RWPE2 (cell line): ENCODE data around the gene ISG20L2.
A peak's percentile ranks its signal among the peaks of the same experiment; 100 is the strongest.

Experiments used
- ATAC-seq: fragments of 200-7000 bp; cut with Tn5 transposase; 3 replicates; pipeline ENCODE4 v1.9.1; 2021; ENCODE audit warnings: low read depth
- DNase-seq: peaks from one replicate; pipeline ENCODE4 v3.0.0-alpha.2; 2020; ENCODE audit warnings: low spot score
- H3K27ac ChIP-seq: fragments of 450-650 bp; 2 replicates; pipeline ENCODE4 v1.5.1; 2017; ENCODE audit warnings: mild to moderate bottlenecking; ENCODE audit not compliant: poor library complexity, severe bottlenecking
- H3K27me3 ChIP-seq: fragments of 250-450 bp; sonication (Bioruptor Pico); 2 replicates; pipeline ENCODE4 v1.5.1; 2021; ENCODE audit warnings: mild to moderate bottlenecking, moderate library complexity; ENCODE audit not compliant: insufficient read depth, poor library complexity, severe bottlenecking
- H3K36me3 ChIP-seq: fragments of 250-450 bp; sonication (Bioruptor Pico); 2 replicates; pipeline ENCODE4 v1.5.1; 2020; ENCODE audit warnings: low read depth, mild to moderate bottlenecking, moderate library complexity
- H3K4me1 ChIP-seq: fragments of 250-450 bp; sonication (Bioruptor Pico); 2 replicates; pipeline ENCODE4 v1.5.1; 2021; ENCODE audit warnings: mild to moderate bottlenecking, moderate library complexity; ENCODE audit not compliant: insufficient read depth, poor library complexity, severe bottlenecking
- H3K4me3 ChIP-seq: fragments of 250-450 bp; sonication (Bioruptor Pico); 2 replicates; pipeline ENCODE4 v1.5.1; 2021; ENCODE audit warnings: mild to moderate bottlenecking, moderate library complexity; ENCODE audit not compliant: severe bottlenecking
- H3K9me3 ChIP-seq: fragments of 250-450 bp; sonication (Bioruptor Pico); 2 replicates; pipeline ENCODE4 v1.5.1; 2021; ENCODE audit warnings: mild to moderate bottlenecking, moderate library complexity; ENCODE audit not compliant: severe bottlenecking
- TF ChIP-seq, protein P1 (sequence below): fragments of 450-650 bp; IDR thresholded peaks from one replicate; pipeline ENCODE4 v1.5.1; 2017; ENCODE audit warnings: mild to moderate bottlenecking, moderate library complexity; ENCODE audit not compliant: poor library complexity, severe bottlenecking

Gene ISG20L2

DNA sequence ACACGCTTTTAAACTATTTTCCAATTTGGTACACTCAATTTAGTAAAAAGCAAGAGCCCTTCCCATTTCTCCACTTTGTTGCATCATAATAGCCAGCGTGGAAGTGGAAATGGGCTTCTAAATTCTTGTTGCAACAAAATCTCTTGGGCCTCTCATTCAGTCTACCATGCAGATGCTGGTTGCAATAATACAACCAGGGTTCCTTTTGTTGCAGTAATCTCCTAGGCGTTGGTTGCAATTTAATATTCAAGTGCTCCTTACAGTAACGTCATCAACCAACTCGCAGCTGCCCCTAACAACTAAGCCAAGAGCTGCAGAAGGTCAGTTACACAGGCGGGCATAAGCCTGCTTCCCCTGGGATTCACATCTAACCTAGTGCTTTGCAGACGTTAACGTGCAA, 25.7 kb upstream of the ISG20L2 start:
- DNase-seq = no peak
- peaks cover 9% of the 10 kb centered on the region for H3K36me3 ChIP-seq
- H3K4me1 ChIP-seq = peaks cover 11% of the 10 kb centered on the region
- H3K9me3 ChIP-seq = no peaks in the 10 kb centered on the region
- TF ChIP-seq, protein P1, sequence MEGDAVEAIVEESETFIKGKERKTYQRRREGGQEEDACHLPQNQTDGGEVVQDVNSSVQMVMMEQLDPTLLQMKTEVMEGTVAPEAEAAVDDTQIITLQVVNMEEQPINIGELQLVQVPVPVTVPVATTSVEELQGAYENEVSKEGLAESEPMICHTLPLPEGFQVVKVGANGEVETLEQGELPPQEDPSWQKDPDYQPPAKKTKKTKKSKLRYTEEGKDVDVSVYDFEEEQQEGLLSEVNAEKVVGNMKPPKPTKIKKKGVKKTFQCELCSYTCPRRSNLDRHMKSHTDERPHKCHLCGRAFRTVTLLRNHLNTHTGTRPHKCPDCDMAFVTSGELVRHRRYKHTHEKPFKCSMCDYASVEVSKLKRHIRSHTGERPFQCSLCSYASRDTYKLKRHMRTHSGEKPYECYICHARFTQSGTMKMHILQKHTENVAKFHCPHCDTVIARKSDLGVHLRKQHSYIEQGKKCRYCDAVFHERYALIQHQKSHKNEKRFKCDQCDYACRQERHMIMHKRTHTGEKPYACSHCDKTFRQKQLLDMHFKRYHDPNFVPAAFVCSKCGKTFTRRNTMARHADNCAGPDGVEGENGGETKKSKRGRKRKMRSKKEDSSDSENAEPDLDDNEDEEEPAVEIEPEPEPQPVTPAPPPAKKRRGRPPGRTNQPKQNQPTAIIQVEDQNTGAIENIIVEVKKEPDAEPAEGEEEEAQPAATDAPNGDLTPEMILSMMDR = no peak
- no peak overlapping the region for H3K4me3 ChIP-seq
- no peak overlapping the region for H3K27ac ChIP-seq
- no peak for ATAC-seq
- H3K27me3 ChIP-seq = no peaks in the 10 kb centered on the region

DNA sequence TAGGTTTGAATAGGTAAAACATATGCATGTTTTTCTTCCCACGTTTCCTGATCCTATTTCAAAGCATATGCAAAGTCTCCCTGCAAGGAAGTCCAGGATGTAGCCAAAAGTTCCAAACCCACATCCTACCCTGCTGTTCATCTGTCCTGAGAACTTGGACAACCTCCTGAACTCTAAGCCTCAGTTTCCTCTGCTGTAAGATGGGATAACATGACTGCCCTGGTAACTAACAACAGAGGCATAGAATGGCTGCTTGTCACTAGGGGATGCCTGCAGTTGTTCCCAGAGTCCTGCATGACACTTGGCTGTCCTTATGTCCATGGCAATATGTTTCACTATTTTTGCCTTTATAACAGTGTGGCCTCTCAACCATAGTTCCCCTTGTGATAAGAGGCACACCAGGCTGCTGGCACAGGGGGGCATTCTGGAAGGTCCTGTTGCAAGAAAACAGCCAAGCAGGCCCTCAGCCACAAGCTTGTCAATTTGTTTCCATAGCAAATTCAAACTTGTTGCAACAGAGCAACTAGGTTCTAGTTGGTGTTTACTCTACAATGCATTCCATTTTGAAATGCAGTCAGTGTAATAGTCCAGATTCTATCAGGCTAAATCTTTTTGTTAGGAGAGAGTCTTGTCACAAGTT, 24.4 kb upstream of the ISG20L2 start:
- no peak for DNase-seq
- Histone ChIP-seq H3K27ac (peak overlapping the region; percentile 98), H3K27me3 (no peaks in the 10 kb centered on the region), H3K9me3 (no peaks in the 10 kb centered on the region), H3K36me3 (peaks cover 12% of the 10 kb centered on the region), H3K4me3 (peak overlapping the region; percentile 67), H3K4me1 (peaks cover 22% of the 10 kb centered on the region)
- no peak for ATAC-seq
- TF ChIP-seq, protein P1 = no peak

DNA sequence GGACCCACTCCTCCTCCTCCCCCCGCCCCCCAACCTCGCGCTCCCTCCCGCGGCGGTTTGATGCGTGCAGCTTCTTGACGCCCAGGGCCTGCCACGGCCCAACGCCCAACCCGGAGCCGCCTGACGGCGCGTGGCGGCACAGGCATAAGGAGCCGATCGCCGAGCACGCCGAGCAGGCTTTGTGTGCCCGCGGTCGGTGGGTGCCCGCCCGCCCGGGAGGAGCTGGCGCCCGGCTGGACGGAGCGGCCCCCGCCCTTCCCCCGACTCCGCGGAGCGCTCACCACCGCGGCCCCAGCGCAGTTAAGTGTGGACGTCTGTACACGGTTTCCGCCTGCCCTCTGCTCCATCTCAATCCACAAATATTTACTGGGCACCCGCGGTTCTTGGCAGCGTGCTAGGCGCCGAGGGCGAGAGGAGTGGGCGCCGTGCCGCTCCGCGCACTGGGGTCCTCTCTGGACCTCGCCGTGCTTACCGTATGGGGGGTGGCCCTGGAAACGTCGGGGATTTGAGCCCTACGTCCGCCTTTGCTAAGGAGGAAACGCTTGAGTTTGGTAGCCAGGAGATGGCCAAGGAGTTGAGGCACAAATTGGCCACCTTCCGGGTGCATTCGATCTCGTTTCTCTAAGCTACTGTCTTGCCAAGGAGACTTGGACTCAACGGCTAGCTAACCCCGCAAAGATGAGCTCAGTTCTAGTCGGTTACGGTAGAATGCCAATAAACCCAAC, 23.4 kb upstream of the ISG20L2 start:
- Histone ChIP-seq H3K4me1 (peaks cover 28% of the 10 kb centered on the region), H3K4me3 (peak overlapping the region; percentile 67), H3K27me3 (no peaks in the 10 kb centered on the region), H3K36me3 (peaks cover 19% of the 10 kb centered on the region), H3K9me3 (no peaks in the 10 kb centered on the region), H3K27ac (peak overlapping the region; percentile 98)
- TF ChIP-seq, protein P1 = no peak
- DNase-seq (peak; percentile 96), ATAC-seq (peak; percentile 47)

DNA sequence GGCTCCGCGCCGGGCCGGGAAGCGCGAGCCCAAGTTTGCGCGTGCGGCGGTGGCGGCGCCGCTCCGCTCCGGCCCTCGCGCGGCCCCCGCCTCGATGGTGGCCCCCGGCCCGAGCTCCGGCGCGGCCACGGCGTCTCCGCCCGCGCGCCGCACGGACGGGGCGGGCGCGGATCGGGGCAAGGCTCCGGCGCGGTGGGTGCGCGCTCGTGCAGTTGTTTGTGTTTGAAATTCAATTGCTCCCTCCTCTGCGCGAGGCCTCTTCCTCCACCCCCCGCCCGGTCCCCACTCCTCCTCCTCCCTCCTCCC, 22.8 kb upstream of the ISG20L2 start, which contains the start of gene HDGF:
Gene HDGF (minus strand): TSS at position 225 of the 306 bp plus-strand sequence. CDS start 246 bp downstream, outside the sequence.
- TF ChIP-seq, protein P1 = no peak
- H3K4me1 ChIP-seq = peaks cover 28% of the 10 kb centered on the region
- DNase-seq (no peak), ATAC-seq (no peak)
- H3K9me3 ChIP-seq = no peaks in the 10 kb centered on the region
- peak within 1 kb of the TSS; percentile 67 for H3K4me3 ChIP-seq
- no peaks in the 10 kb centered on the region for H3K27me3 ChIP-seq
- peaks cover 19% of the 10 kb centered on the region for H3K36me3 ChIP-seq
- H3K27ac ChIP-seq = peak within 1 kb of the TSS; percentile 98
